HL-60 (cell line): ENCODE measurements around the gene TMEM82.
A peak's percentile ranks its signal among the peaks of the same experiment; 100 is the strongest.

Source experiments
- DNase-seq, 2 experiments: peaks; one replicate each; pipeline ENCODE4 v3.0.0-alpha.2; 2010 to 2020; ENCODE audit warnings: low read depth in 1 of 2, low spot score in 1 of 2
- H3K27ac ChIP-seq: fragments of 250-450 bp; sonication (Bioruptor Pico); replicated peaks from 2 replicates; pipeline ENCODE4 v1.5.1; 2020; ENCODE audit warnings: mild to moderate bottlenecking, moderate library complexity
- H3K27me3 ChIP-seq: fragments of 250-450 bp; sonication (Bioruptor Pico); 2 replicates; pipeline ENCODE4 v1.5.1; 2021; ENCODE audit warnings: mild to moderate bottlenecking, moderate library complexity; ENCODE audit not compliant: insufficient read depth, poor library complexity, severe bottlenecking
- H3K4me3 ChIP-seq: replicated peaks from 2 replicates; pipeline ENCODE4 v1.5.1; 2011; ENCODE audit warnings: mild to moderate bottlenecking, control low read depth, low read length; ENCODE audit not compliant: insufficient read depth
- GABPA ChIP-seq: IDR thresholded peaks from 2 replicates; pipeline ENCODE4 v1.6.1; 2012; ENCODE audit warnings: low read depth
- POLR2AphosphoS5 ChIP-seq: IDR thresholded peaks from 2 replicates; pipeline ENCODE4 v1.6.1; 2012; ENCODE audit warnings: low read depth
- SPI1 ChIP-seq: IDR thresholded peaks from 2 replicates; pipeline ENCODE4 v1.6.1; 2012; ENCODE audit warnings: low read depth, mild to moderate bottlenecking, borderline replicate concordance
- TF ChIP-seq, protein P1 (sequence below): IDR thresholded peaks from 2 replicates; pipeline ENCODE4 v1.6.1; 2012; ENCODE audit warnings: low read depth; ENCODE audit not compliant: insufficient replicate concordance
- TF ChIP-seq, protein P2 (sequence below): IDR thresholded peaks from one replicate; pipeline ENCODE4 v1.5.1; 2011; ENCODE audit warnings: low read length, control low read depth, inconsistent platforms; ENCODE audit not compliant: insufficient read depth

TMEM82 gene

DNA sequence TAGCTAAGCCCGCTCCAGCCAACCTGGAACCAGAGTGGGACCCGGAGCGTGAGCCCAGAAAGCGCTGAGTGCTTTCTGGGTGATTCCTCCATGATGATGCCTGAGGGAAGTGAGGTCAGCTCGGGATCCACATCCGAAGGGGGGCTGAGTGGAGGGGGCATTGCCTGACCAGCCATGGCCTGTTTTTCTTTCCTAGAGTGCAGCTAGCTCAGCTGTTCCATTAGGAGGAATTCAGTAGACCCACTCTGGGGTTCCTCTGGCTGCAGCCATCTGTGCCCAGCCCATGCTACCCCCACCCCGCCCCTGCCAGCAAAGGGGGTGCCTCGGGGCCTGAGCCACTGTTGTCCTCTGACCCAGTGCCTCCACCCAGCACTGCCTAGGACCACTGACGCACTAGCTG, 15.8 kb upstream of the TMEM82 start:
- TF ChIP-seq, protein P1, sequence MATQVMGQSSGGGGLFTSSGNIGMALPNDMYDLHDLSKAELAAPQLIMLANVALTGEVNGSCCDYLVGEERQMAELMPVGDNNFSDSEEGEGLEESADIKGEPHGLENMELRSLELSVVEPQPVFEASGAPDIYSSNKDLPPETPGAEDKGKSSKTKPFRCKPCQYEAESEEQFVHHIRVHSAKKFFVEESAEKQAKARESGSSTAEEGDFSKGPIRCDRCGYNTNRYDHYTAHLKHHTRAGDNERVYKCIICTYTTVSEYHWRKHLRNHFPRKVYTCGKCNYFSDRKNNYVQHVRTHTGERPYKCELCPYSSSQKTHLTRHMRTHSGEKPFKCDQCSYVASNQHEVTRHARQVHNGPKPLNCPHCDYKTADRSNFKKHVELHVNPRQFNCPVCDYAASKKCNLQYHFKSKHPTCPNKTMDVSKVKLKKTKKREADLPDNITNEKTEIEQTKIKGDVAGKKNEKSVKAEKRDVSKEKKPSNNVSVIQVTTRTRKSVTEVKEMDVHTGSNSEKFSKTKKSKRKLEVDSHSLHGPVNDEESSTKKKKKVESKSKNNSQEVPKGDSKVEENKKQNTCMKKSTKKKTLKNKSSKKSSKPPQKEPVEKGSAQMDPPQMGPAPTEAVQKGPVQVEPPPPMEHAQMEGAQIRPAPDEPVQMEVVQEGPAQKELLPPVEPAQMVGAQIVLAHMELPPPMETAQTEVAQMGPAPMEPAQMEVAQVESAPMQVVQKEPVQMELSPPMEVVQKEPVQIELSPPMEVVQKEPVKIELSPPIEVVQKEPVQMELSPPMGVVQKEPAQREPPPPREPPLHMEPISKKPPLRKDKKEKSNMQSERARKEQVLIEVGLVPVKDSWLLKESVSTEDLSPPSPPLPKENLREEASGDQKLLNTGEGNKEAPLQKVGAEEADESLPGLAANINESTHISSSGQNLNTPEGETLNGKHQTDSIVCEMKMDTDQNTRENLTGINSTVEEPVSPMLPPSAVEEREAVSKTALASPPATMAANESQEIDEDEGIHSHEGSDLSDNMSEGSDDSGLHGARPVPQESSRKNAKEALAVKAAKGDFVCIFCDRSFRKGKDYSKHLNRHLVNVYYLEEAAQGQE, result no peak
- TF ChIP-seq POLR2AphosphoS5 (no peak), GABPA (no peak), SPI1 (no peak)
- TF ChIP-seq, protein P2, sequence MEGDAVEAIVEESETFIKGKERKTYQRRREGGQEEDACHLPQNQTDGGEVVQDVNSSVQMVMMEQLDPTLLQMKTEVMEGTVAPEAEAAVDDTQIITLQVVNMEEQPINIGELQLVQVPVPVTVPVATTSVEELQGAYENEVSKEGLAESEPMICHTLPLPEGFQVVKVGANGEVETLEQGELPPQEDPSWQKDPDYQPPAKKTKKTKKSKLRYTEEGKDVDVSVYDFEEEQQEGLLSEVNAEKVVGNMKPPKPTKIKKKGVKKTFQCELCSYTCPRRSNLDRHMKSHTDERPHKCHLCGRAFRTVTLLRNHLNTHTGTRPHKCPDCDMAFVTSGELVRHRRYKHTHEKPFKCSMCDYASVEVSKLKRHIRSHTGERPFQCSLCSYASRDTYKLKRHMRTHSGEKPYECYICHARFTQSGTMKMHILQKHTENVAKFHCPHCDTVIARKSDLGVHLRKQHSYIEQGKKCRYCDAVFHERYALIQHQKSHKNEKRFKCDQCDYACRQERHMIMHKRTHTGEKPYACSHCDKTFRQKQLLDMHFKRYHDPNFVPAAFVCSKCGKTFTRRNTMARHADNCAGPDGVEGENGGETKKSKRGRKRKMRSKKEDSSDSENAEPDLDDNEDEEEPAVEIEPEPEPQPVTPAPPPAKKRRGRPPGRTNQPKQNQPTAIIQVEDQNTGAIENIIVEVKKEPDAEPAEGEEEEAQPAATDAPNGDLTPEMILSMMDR, result no peak
- DNase-seq, result no peak
- Histone ChIP-seq H3K4me3 (no peak overlapping the region), H3K27me3 (no peaks in the 10 kb centered on the region), H3K27ac (no peak overlapping the region)

DNA sequence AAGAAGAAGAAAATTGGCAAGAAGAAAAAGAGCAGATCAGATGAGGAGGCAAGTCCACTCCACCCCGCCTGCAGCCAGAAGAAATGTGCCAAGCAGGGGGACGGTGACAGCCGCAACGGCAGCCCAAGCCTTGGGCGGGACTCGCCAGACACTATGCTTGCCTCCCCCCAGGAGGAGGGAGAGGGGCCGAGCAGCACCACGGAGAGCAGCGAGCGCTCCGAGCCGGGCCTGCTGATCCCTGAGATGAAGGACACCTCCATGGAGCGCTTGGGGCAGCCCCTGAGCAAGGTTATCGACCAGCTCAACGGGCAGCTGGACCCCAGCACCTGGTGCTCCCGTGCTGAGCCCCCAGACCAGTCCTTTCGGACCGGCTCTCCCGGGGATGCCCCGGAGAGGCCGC, 15.3 kb upstream of the TMEM82 start:
- Histone ChIP-seq H3K27me3 (no peaks in the 10 kb centered on the region), H3K27ac (no peak overlapping the region), H3K4me3 (no peak overlapping the region)
- TF ChIP-seq, protein P1, result peak; percentile 76
- TF ChIP-seq POLR2AphosphoS5 (no peak), SPI1 (no peak)
- DNase-seq, result no peak

DNA sequence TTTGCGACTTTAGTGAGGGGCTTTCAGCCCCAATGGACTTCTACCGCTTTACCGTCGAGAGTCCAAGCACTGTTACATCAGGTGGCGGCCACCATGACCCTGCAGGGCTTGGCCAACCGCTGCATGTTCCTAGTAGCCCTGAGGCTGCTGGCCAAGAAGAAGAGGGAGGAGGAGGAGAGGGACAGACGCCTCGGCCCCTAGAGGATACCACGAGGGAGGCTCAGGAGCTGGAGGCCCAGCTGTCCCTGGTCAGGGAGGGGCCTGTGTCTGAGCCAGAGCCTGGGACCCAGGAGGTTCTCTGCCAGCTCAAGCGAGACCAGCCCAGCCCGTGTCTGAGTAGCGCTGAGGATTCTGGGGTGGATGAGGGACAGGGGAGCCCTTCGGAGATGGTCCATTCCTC, 14.9 kb upstream of the TMEM82 start:
- H3K27ac ChIP-seq, result no peak overlapping the region
- TF ChIP-seq, protein P1, result no peak
- TF ChIP-seq SPI1 (no peak), GABPA (no peak), POLR2AphosphoS5 (no peak)
- TF ChIP-seq, protein P2, result no peak
- H3K27me3 ChIP-seq, result no peaks in the 10 kb centered on the region
- DNase-seq, result no peak
- no peak overlapping the region for H3K4me3 ChIP-seq
